HEK293 (cell line): ENCODE data around the gene HTR2B.
A peak's percentile ranks its signal among the peaks of the same experiment; 100 is the strongest.
"Not testable (repeated sequence)": the region's sequence is repeated elsewhere in the genome, so short reads cannot be mapped to it uniquely, and the experiment has no call there.

ENCODE experiments used
- CTCF ChIA-PET: fragments of 350-600 bp; formaldehyde crosslinking; extraction: SDS; loops from one replicate; lab custom pipeline; 2021; ENCODE audit warnings: antibody characterized with exemption; lab: Yijun Ruan, JAX
- POLR2A ChIA-PET: fragments of 300-600 bp; formaldehyde crosslinking; extraction: SDS; loops from one replicate; lab custom pipeline; 2020; ENCODE audit warnings: antibody characterized with exemption, inconsistent platforms; lab: Yijun Ruan, JAX
- H3K27ac ChIP-seq: fragments of 200-500 bp; sonication (Bioruptor generic); 2 replicates; pipeline ENCODE4 v1.5.1; 2014; ENCODE audit warnings: low read depth, low read length, control low read depth, inconsistent platforms; ENCODE audit errors: extremely low read depth
- H3K36me3 ChIP-seq, 2 experiments: fragments of 200-500 bp in 1 of 2; sonication (Bioruptor generic) in 1 of 2; 1 replicate in 1 of 2; 2 replicates in 1 of 2; pipeline ENCODE4 v1.5.1; 2014 to 2017; ENCODE audit warnings: inconsistent platforms in 2 of 2, low read length in 2 of 2; ENCODE audit not compliant: control insufficient read depth in 2 of 2, insufficient read depth in 1 of 2
- H3K4me1 ChIP-seq: fragments of 200-500 bp; sonication (Bioruptor generic); 2 replicates; pipeline ENCODE4 v1.5.1; 2014; ENCODE audit warnings: mild to moderate bottlenecking, low read length, inconsistent platforms; ENCODE audit not compliant: control insufficient read depth, insufficient read depth
- H3K4me3 ChIP-seq: 2 replicates; pipeline ENCODE4 v1.5.1; 2011; ENCODE audit warnings: low read depth, mild to moderate bottlenecking, control low read depth, low read length, moderate library complexity
- H3K9me3 ChIP-seq: fragments of 200-500 bp; sonication (Bioruptor generic); 2 replicates; pipeline ENCODE4 v1.5.1; 2014; ENCODE audit warnings: low read depth, low read length, inconsistent platforms; ENCODE audit not compliant: control insufficient read depth, insufficient read depth
- ATF2 ChIP-seq: fragments of 450-650 bp; formaldehyde crosslinking; IDR thresholded peaks from 2 replicates; pipeline ENCODE4 v1.5.1; 2016; ENCODE audit warnings: missing biosample characterization, missing genetic modification characterization, low read depth
- CTCF ChIP-seq: fragments of 450-650 bp; formaldehyde crosslinking; IDR thresholded peaks from 2 replicates; pipeline ENCODE4 v1.5.1; 2016; ENCODE audit warnings: missing biosample characterization, missing genetic modification characterization
- KLF1 ChIP-seq: fragments of 450-650 bp; formaldehyde crosslinking; IDR thresholded peaks from 2 replicates; pipeline ENCODE4 v1.5.1; 2016; ENCODE audit warnings: missing biosample characterization, missing genetic modification characterization
- MEIS1 ChIP-seq: sonication (generic); formaldehyde crosslinking; IDR thresholded peaks from 2 replicates; pipeline ENCODE4 v1.8.1; 2022; ENCODE audit warnings: missing genetic modification reagents, mild to moderate bottlenecking, borderline replicate concordance
- MZF1 ChIP-seq: fragments of 450-650 bp; formaldehyde crosslinking; IDR thresholded peaks from 2 replicates; pipeline ENCODE4 v1.5.1; 2017; ENCODE audit warnings: missing biosample characterization, missing genetic modification characterization, borderline replicate concordance
- PATZ1 ChIP-seq: fragments of 450-650 bp; formaldehyde crosslinking; IDR thresholded peaks from 2 replicates; pipeline ENCODE4 v1.5.1; 2016; ENCODE audit warnings: missing biosample characterization, missing genetic modification characterization
- WT1 ChIP-seq: fragments of 450-650 bp; formaldehyde crosslinking; IDR thresholded peaks from 2 replicates; pipeline ENCODE4 v1.5.1; 2016; ENCODE audit warnings: missing biosample characterization, missing genetic modification characterization
- ZNF114 ChIP-seq: fragments of 450-650 bp; formaldehyde crosslinking; IDR thresholded peaks from 2 replicates; pipeline ENCODE4 v1.5.0; 2017; ENCODE audit warnings: missing biosample characterization, missing genetic modification characterization
- ZNF132 ChIP-seq: fragments of 450-650 bp; formaldehyde crosslinking; IDR thresholded peaks from 2 replicates; pipeline ENCODE4 v1.5.1; 2017; ENCODE audit warnings: missing biosample characterization, missing genetic modification characterization, borderline replicate concordance
- ZNF266 ChIP-seq: fragments of 450-650 bp; formaldehyde crosslinking; IDR thresholded peaks from 2 replicates; pipeline ENCODE4 v1.5.1; 2016; ENCODE audit warnings: missing biosample characterization, missing genetic modification characterization, low read depth
- ZNF280C ChIP-seq: fragments of 450-650 bp; formaldehyde crosslinking; IDR thresholded peaks from 2 replicates; pipeline ENCODE4 v1.5.1; 2016; ENCODE audit warnings: missing biosample characterization, missing genetic modification characterization
- ZNF473 ChIP-seq: fragments of 450-650 bp; formaldehyde crosslinking; IDR thresholded peaks from 2 replicates; pipeline ENCODE4 v1.5.1; 2017; ENCODE audit warnings: missing biosample characterization, missing genetic modification characterization
- ZNF501 ChIP-seq: fragments of 450-650 bp; formaldehyde crosslinking; IDR thresholded peaks from 2 replicates; pipeline ENCODE4 v1.5.1; 2016; ENCODE audit warnings: missing biosample characterization, missing genetic modification characterization
- ZNF580 ChIP-seq: fragments of 450-650 bp; formaldehyde crosslinking; IDR thresholded peaks from 2 replicates; pipeline ENCODE4 v1.5.1; 2016; ENCODE audit warnings: missing biosample characterization, missing genetic modification characterization

The HTR2B gene

GRCh38 chr2:231084565-231084964 lies 40.3 kb downstream of the HTR2B start (continued):
- no peak for TF ChIP-seq PATZ1 (tag by site-specific recombination)
- TF ChIP-seq ZNF501: no peak
- TF ChIP-seq ZNF114 (tag by site-specific recombination): no peak

- H3K36me3 ChIP-seq: peaks cover 68 to 85% of the 10 kb centered on the region in 2 experiments
- POLR2A ChIA-PET: interaction anchor here (0.6 kb wide), 1 partner anchor 13 kb away, joined by 3 read pairs; the partner anchor contains the start of gene PSMD1
- H3K4me1 ChIP-seq: no peaks in the 10 kb centered on the region
- TF ChIP-seq MEIS1 (CRISPR knock-in tag): no peak
- TF ChIP-seq ATF2 (tag by site-specific recombination): no peak
- TF ChIP-seq WT1: no peak
- TF ChIP-seq, all 188 proteins: peak for 0
- Histone ChIP-seq H3K27ac (no peak overlapping the region), H3K4me3 (no peak overlapping the region), H3K9me3 (no peaks in the 10 kb centered on the region)
- CTCF ChIA-PET: interaction anchor here (0.6 to 1.8 kb wide), 6 partner anchors 10 to 80 kb away, joined by 3 to 6 read pairs (median 4); no protein-coding TSS in a partner anchor
Measured at GRCh38 chr2:231069379-231070054, 55.3 kb downstream of the HTR2B start.

GRCh38 chr2:231068525-231069222 lies 56.2 kb downstream of the HTR2B start:
- Histone ChIP-seq H3K9me3 (no peaks in the 10 kb centered on the region), H3K27ac (no peak overlapping the region), H3K4me3 (no peak overlapping the region), H3K4me1 (no peaks in the 10 kb centered on the region), H3K36me3 (peaks cover 67 to 91% of the 10 kb centered on the region in 2 experiments)
- ChIA-PET POLR2A (no interaction called here), CTCF (interaction anchor here (0.5 to 1.8 kb wide), 6 partner anchors 9 to 346 kb away, joined by 3 to 6 read pairs (median 4); no protein-coding TSS in a partner anchor)
- no peak for TF ChIP-seq ZNF266

GRCh38 chr2:231067531-231067930 lies 57.3 kb downstream of the HTR2B start:
- H3K27ac ChIP-seq, H3K4me3 ChIP-seq, H3K4me1 ChIP-seq, POLR2A ChIA-PET, H3K9me3 ChIP-seq: not testable (repeated sequence)
- peaks cover 60 to 92% of the 10 kb centered on the region in 2 experiments for H3K36me3 ChIP-seq
- peak; percentile 72 for TF ChIP-seq KLF1 (tag by site-specific recombination)
- CTCF ChIA-PET: interaction anchor here (0.7 to 1.0 kb wide), 2 partner anchors 37 to 209 kb away, joined by 3 to 4 read pairs; no protein-coding TSS in a partner anchor

GRCh38 chr2:231065966-231066365 lies 58.9 kb downstream of the HTR2B start:
- H3K27ac ChIP-seq: no peak overlapping the region
- no peaks in the 10 kb centered on the region for H3K4me1 ChIP-seq
- H3K36me3 ChIP-seq: peaks cover 57 to 94% of the 10 kb centered on the region in 2 experiments
- H3K9me3 ChIP-seq: no peaks in the 10 kb centered on the region
- no peak overlapping the region for H3K4me3 ChIP-seq
- POLR2A ChIA-PET: interaction anchor here (0.8 kb wide), 1 partner anchor 13 kb away, joined by 3 read pairs; no protein-coding TSS in a partner anchor
- CTCF ChIA-PET: no interaction called here
- TF ChIP-seq ZNF473 (tag by site-specific recombination) (no peak), CTCF (tag by site-specific recombination) (no peak), MZF1 (no peak), ZNF132 (tag by site-specific recombination) (no peak), WT1 (no peak), ZNF580 (no peak), ZNF280C (tag by site-specific recombination) (no peak)
